ENCODE measurements around the gene OSMR.

OSMR gene

DNA sequence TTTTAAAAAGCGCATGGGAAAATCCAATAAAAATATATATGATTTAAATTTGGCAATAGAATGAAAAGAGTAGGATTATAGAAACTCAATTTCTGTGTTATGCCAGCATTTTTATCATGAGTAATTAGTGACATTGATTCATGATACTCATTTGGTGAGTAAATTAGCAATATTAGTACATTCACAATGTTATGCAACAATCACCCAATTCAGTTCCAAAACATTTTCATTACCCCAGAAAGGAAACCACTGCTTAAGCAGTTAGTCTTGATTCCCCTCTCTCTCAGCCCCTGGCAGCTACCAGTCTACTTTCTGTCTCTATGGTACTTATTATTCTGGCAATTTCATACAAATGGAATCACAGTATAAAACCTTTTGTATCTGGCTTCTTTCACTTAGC lies 27.0 kb downstream of the OSMR start:
- Histone ChIP-seq H3K4me1 (no peaks in the 10 kb centered on the region), H3K4me2 (ENCODE audit: low read length) (no peak overlapping the region), H3K9me3 (ENCODE audit: control insufficient read depth, low read length) (no peaks in the 10 kb centered on the region), H3K27me3 (ENCODE audit: control insufficient read depth, insufficient read depth, low read length) (no peaks in the 10 kb centered on the region), H3K79me2 (no peaks in the 10 kb centered on the region), H3K27ac (no peak overlapping the region), H3K36me3 (ENCODE audit: control insufficient read depth, insufficient read depth, low read length) (no peaks in the 10 kb centered on the region), H3K4me3 (ENCODE audit: low read depth, low read length) (no peak overlapping the region), H2AFZ (no peak overlapping the region), H3K9ac (no peak overlapping the region)
- TF ChIP-seq, protein P1, sequence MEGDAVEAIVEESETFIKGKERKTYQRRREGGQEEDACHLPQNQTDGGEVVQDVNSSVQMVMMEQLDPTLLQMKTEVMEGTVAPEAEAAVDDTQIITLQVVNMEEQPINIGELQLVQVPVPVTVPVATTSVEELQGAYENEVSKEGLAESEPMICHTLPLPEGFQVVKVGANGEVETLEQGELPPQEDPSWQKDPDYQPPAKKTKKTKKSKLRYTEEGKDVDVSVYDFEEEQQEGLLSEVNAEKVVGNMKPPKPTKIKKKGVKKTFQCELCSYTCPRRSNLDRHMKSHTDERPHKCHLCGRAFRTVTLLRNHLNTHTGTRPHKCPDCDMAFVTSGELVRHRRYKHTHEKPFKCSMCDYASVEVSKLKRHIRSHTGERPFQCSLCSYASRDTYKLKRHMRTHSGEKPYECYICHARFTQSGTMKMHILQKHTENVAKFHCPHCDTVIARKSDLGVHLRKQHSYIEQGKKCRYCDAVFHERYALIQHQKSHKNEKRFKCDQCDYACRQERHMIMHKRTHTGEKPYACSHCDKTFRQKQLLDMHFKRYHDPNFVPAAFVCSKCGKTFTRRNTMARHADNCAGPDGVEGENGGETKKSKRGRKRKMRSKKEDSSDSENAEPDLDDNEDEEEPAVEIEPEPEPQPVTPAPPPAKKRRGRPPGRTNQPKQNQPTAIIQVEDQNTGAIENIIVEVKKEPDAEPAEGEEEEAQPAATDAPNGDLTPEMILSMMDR (IDR thresholded peaks at IDR 0.05): no peak

DNA sequence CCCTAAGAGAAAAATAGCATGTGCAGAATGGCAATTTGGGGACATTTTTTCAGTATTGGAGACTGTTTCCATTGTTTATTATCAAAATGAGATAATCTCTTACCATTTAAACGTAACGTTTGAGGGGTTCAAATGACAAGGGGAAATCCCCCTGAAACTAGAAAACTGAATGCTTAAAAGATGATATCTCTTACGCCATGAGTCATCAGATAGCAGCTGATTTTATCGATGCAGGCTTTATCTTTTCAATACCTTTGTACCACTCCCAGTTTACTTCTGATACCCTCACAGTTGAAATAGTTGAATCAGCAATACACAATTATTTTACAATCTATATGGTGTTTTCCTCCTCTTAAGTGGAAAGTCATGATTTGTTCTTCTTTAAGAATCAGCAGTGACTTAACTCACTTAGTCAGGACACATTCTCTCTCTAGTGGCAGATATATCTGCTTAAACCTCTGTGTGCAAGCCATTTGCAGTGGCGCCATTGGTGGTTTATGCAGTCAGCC lies 29.2 kb downstream of the OSMR start:
- H2AFZ ChIP-seq: no peak overlapping the region

DNA sequence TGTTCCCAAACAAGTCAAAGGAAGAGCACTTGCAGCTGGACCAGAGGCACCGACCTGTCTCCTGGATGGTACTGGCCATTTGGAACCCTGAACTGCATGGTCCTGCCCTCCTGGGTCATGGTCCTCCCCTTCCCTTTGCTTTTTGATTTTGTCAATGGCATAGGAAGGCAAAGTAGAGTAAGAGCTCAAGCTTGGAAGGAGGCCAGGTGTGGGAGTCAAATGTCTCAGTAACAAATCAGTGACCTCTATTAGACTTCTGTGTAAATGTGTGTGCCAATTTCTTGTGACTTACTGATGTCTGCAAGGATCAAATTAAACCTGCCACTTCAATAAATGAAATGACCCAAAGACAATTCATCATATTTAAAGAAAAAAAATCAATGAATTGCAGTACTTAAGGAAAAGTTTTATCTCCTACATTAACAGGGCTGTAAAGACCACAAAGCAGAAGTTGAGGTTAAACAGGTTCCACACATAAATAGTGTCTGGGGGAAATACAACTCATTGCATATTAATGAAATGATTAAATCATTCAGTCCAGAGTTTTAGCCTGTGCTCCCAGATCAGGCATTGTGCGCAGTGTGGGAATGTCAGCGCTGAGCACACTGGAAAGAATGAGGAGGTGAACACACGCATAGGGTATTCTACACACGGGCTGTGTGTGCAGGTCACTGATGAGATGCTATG lies 32.7 kb downstream of the OSMR start:
- no peaks in the 10 kb centered on the region for H3K79me2 ChIP-seq
- no peaks in the 10 kb centered on the region for H3K36me3 ChIP-seq (ENCODE audit: control insufficient read depth, insufficient read depth, low read length)
- H3K9ac ChIP-seq: no peak overlapping the region
- no peaks in the 10 kb centered on the region for H3K9me3 ChIP-seq (ENCODE audit: control insufficient read depth, low read length)
- no peaks in the 10 kb centered on the region for H3K27me3 ChIP-seq (ENCODE audit: control insufficient read depth, insufficient read depth, low read length)
- H3K4me2 ChIP-seq (ENCODE audit: low read length): no peak overlapping the region
- no peak overlapping the region for H2AFZ ChIP-seq
- H3K4me3 ChIP-seq (ENCODE audit: low read depth, low read length): no peak overlapping the region
- TF ChIP-seq, protein P1 (IDR thresholded peaks at IDR 0.05): no peak
- H3K4me1 ChIP-seq: no peaks in the 10 kb centered on the region
- no peak overlapping the region for H3K27ac ChIP-seq

More for the DNA sequence above, 29.2 kb downstream of the OSMR start:
- H3K27ac ChIP-seq: no peak overlapping the region
- no peaks in the 10 kb centered on the region for H3K9me3 ChIP-seq (ENCODE audit: control insufficient read depth, low read length)
- TF ChIP-seq, protein P1 (IDR thresholded peaks at IDR 0.05): no peak
- H3K4me1 ChIP-seq: no peaks in the 10 kb centered on the region
- no peaks in the 10 kb centered on the region for H3K36me3 ChIP-seq (ENCODE audit: control insufficient read depth, insufficient read depth, low read length)
- H3K79me2 ChIP-seq: no peaks in the 10 kb centered on the region
- H3K27me3 ChIP-seq (ENCODE audit: control insufficient read depth, insufficient read depth, low read length): no peaks in the 10 kb centered on the region
- H3K4me2 ChIP-seq (ENCODE audit: low read length): no peak overlapping the region
- no peak overlapping the region for H3K9ac ChIP-seq
- H3K4me3 ChIP-seq (ENCODE audit: low read depth, low read length): no peak overlapping the region

DNA sequence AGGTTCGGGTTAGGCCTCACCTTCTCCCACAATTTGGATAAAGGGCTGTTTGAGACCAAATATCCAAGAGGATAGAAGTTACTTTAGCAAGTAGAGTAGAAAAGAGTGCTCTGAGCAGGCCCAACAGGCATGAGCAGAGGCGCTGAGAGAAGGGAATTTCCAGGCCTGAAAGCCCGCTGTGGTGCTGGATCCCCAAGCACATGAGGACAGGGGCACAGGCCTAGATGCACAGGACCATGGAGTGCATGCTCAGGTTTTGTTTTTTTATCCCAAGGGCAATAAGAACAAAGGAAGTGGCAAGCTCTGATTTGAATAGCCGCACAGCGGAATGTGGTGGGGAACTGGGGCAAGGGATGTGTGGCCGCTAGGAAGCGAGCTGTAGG lies 33.3 kb downstream of the OSMR start:
- no peaks in the 10 kb centered on the region for H3K27me3 ChIP-seq (ENCODE audit: control insufficient read depth, insufficient read depth, low read length)
- H2AFZ ChIP-seq: no peak overlapping the region
- H3K79me2 ChIP-seq: no peaks in the 10 kb centered on the region
- no peaks in the 10 kb centered on the region for H3K4me1 ChIP-seq
- H3K9ac ChIP-seq: no peak overlapping the region
- no peaks in the 10 kb centered on the region for H3K9me3 ChIP-seq (ENCODE audit: control insufficient read depth, low read length)
- H3K4me2 ChIP-seq (ENCODE audit: low read length): no peak overlapping the region
- TF ChIP-seq, protein P1 (IDR thresholded peaks at IDR 0.05): no peak
- H3K27ac ChIP-seq: no peak overlapping the region
- no peak overlapping the region for H3K4me3 ChIP-seq (ENCODE audit: low read depth, low read length)
- no peaks in the 10 kb centered on the region for H3K36me3 ChIP-seq (ENCODE audit: control insufficient read depth, insufficient read depth, low read length)

DNA sequence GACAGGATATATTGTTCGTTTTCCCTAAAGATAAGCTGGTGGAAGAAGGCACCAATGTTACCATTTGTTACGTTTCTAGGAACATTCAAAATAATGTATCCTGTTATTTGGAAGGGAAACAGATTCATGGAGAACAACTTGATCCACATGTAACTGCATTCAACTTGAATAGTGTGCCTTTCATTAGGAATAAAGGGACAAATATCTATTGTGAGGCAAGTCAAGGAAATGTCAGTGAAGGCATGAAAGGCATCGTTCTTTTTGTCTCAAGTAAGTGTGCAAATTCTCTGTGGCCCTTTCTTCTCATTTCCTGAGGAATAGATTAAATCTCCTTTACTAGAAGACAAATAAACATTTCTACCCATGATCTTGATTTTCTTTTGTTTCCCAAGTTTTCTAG lies 38.0 kb downstream of the OSMR start:
- H3K36me3 ChIP-seq (ENCODE audit: control insufficient read depth, insufficient read depth, low read length): no peaks in the 10 kb centered on the region
- no peaks in the 10 kb centered on the region for H3K9me3 ChIP-seq (ENCODE audit: control insufficient read depth, low read length)
- TF ChIP-seq, protein P1 (IDR thresholded peaks at IDR 0.05): no peak
- no peaks in the 10 kb centered on the region for H3K79me2 ChIP-seq
- no peaks in the 10 kb centered on the region for H3K27me3 ChIP-seq (ENCODE audit: control insufficient read depth, insufficient read depth, low read length)
- no peak overlapping the region for H2AFZ ChIP-seq
- no peaks in the 10 kb centered on the region for H3K4me1 ChIP-seq
- no peak overlapping the region for H3K4me3 ChIP-seq (ENCODE audit: low read depth, low read length)
- H3K9ac ChIP-seq: no peak overlapping the region
- no peak overlapping the region for H3K27ac ChIP-seq
- H3K4me2 ChIP-seq (ENCODE audit: low read length): no peak overlapping the region
